Pancreas (tissue), 10 donors: ENCODE results near the gene BTLA. TPM values are rescaled to one million over a fixed set of nuclear protein-coding genes. Genes with fewer than 3 reads are reported as not detected.
A peak's percentile ranks its signal among the peaks of the same experiment; 100 is the strongest.

ENCODE experiments used
- ATAC-seq, 4 donors: fragments of 200-7000 bp; cut with Tn5 transposase; one replicate each; pipeline versions ENCODE4 v1.8.0 to v1.9.1; 2020; ENCODE audit warnings: mild to moderate bottlenecking in 4 of 4, moderate library complexity in 4 of 4
- DNase-seq, 6 donors: peaks; one replicate each; pipeline ENCODE4 v3.0.0-alpha.2; 2020
- FAIRE-seq: peaks from 2 replicates; lab custom pipeline; 2012; peaks lifted over from hg19 to GRCh38; lab: Jason Lieb, UNC
- H3K27ac ChIP-seq, 4 donors: fragments of 200-600 bp; sonication (generic); 1 replicate in 3 of 4; 2 replicates in 1 of 4; pipeline versions ENCODE4 v1.5.0 to v1.8.0; 2020
- H3K27me3 ChIP-seq, 4 donors: fragments of 200-600 bp; one replicate each; pipeline ENCODE4 v1.8.0; 2021
- H3K36me3 ChIP-seq, 3 donors: fragments of 200-600 bp; sonication (generic) in 1 of 3; one replicate each; pipeline versions ENCODE4 v1.5.0 to v1.8.0; 2020 to 2021
- H3K4me1 ChIP-seq, 3 donors: fragments of 200-600 bp; one replicate each; pipeline ENCODE4 v1.8.0; 2021
- H3K4me3 ChIP-seq, 4 donors: fragments of 200-600 bp; sonication (generic) in 2 of 4; one replicate each; pipeline versions ENCODE4 v1.5.0 to v1.8.0; 2020 to 2021
- H3K9me3 ChIP-seq, 4 donors: fragments of 200-600 bp; one replicate each; pipeline ENCODE4 v1.8.0; 2021
- WGBS, 2 donors: extraction: QIAGEN DNeasy Blood & Tissue Kit; methylation state at CpG; one replicate each; pipeline ENCODE4 v1.1.7; 2013; 5-methylcytosine and 5-hydroxymethylcytosine counted together
- intact Hi-C, 3 donors: fragments of 100-400 bp; cut with DNase I; formaldehyde crosslinking; loops; one replicate each; pipeline versions ENCODE4 v1.11.1 to v1.14.2; 2022
- polyA plus RNA-seq, 2 donors: library from polyadenylated mRNA; stranded (reverse); fragments of 200-250 nt; gene quantifications; one replicate each; pipeline ENCODE4 v1.2.3, GENCODE V29; 2013
- total RNA-seq, 6 donors: library from RNA; stranded (reverse); fragmentation: NEBNext Ultra II Directional in 4 of 6; extraction: Animal tissue kit (Norgen Biotek cat#: 25700) in 4 of 6; gene quantifications; one replicate each; pipeline versions ENCODE4 v1.2.1 to v1.2.4, GENCODE V29; 2021 to 2023
- TF ChIP-seq, protein P1 (sequence below), 4 donors: fragments of 200-600 bp; sonication (generic) in 3 of 4; IDR thresholded peaks; one replicate each; pipeline versions ENCODE4 v1.5.0 to v1.8.0; 2021; ENCODE audit warnings: antibody characterized with exemption in 4 of 4
- donor health status: healthy with polysubstance abuse.
- donor health status: DM: no; HTN: no; CAD: no; lungs with moderate emphysema.
- donor health status: DM: no; HTN: no; CAD: no.
- donor health status: control.
- donor health status: control.
- donor health status: Bipolar disorder and iron deficiency.
- donor health status: DM: yes; HTN: yes; CAD: no.
- donor health status: DM: no; HTN: no; CAD: no.
- donor health status: DM: no; HTN: no; CAD: no.
- donor health status: DM: yes; HTN: yes; CAD: no.

The BTLA gene
- total and polyA plus RNA-seq, 8 donors: 0.06 to 0.72 (median 0.20) TPM; not detected in 4

DNA sequence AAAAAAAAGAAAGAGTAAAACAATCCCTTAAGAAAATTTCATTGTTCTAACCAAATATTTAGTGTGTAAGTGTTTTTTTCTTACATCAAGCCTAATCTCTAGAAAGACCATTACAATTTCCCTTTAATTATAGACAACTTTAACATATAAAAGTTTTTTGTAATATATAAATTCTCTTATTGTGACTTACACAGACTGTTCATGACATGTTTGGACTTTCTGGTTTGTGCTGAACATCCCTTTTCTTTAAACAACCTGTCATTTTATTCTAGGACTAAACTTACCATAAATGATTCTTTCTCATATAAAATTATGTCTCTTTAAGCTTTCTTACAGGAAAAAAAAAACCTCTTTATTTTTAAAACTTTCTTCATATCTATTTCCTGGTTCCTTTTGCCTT is 13.0 kb upstream of the BTLA start:
- Histone ChIP-seq H3K4me1 (no peaks in the 10 kb centered on the region), H3K27me3 (no peaks in the 10 kb centered on the region), H3K4me3 (no peak overlapping the region), H3K27ac (no peak overlapping the region), H3K36me3 (no peaks in the 10 kb centered on the region), H3K9me3 (no peaks in the 10 kb centered on the region)
- TF ChIP-seq, protein P1, sequence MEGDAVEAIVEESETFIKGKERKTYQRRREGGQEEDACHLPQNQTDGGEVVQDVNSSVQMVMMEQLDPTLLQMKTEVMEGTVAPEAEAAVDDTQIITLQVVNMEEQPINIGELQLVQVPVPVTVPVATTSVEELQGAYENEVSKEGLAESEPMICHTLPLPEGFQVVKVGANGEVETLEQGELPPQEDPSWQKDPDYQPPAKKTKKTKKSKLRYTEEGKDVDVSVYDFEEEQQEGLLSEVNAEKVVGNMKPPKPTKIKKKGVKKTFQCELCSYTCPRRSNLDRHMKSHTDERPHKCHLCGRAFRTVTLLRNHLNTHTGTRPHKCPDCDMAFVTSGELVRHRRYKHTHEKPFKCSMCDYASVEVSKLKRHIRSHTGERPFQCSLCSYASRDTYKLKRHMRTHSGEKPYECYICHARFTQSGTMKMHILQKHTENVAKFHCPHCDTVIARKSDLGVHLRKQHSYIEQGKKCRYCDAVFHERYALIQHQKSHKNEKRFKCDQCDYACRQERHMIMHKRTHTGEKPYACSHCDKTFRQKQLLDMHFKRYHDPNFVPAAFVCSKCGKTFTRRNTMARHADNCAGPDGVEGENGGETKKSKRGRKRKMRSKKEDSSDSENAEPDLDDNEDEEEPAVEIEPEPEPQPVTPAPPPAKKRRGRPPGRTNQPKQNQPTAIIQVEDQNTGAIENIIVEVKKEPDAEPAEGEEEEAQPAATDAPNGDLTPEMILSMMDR (IDR thresholded peaks at IDR 0.05): no peak
- ATAC-seq: no peak
- peak; percentile 51 for FAIRE-seq
- intact Hi-C loops: no loop called here
- no peak for DNase-seq

DNA sequence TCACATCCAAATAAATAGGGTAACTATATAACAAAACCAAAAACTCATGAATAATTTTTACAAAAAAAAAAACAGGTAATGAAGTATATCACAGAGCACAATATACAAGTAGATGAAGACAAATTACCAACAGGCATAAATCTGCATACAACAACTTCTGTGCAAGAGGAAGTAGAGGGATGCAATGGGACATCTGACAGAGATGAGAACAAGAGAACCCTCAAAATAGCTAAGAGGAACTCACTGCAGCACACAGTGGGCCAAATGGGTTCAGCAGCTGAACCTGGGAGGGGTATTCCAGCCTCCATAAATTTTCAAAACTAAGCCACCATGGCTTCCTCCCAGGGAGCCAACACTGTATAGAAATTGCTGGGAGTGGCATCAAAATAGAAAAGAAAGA is 9.6 kb upstream of the BTLA start:
- Histone ChIP-seq H3K36me3 (no peaks in the 10 kb centered on the region), H3K4me1 (no peaks in the 10 kb centered on the region), H3K27me3 (no peaks in the 10 kb centered on the region), H3K9me3 (no peaks in the 10 kb centered on the region), H3K4me3 (no peak overlapping the region), H3K27ac (no peak overlapping the region)
- intact Hi-C loops: no loop called here
- no peak for ATAC-seq
- no peak for DNase-seq
- no peak for FAIRE-seq
- TF ChIP-seq, protein P1 (IDR thresholded peaks at IDR 0.05): no peak

DNA sequence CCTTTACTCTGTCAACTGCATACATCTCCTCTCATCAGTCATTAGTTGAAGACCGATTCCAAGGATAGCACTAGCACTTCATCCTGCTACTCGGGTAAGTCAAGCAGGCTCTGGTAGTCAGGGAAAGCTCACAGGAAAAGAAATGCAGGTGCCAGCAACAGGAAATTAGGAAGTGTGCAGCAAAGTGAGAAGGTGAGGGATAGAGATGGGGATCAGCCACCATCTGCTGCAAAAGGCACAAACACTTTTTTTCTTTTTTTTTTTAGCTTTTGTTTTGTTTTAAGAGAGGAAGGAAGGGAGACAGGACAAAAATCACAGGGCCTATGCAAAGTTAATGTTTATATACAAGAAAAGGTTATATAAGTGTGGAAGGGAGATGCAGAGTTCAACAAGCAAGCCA is 9.0 kb upstream of the BTLA start:
- 85 to 87% methylated on average over 2 of the region's 2 CpGs for WGBS, 2 donors
- intact Hi-C loops: no loop called here
- FAIRE-seq: no peak
- TF ChIP-seq, protein P1 (IDR thresholded peaks at IDR 0.05): no peak
- H3K4me1 ChIP-seq: no peaks in the 10 kb centered on the region
- DNase-seq: no peak
- H3K27ac ChIP-seq: no peak overlapping the region
- no peak for ATAC-seq
- H3K4me3 ChIP-seq: no peak overlapping the region
- no peaks in the 10 kb centered on the region for H3K27me3 ChIP-seq
- no peaks in the 10 kb centered on the region for H3K9me3 ChIP-seq
- no peaks in the 10 kb centered on the region for H3K36me3 ChIP-seq

DNA sequence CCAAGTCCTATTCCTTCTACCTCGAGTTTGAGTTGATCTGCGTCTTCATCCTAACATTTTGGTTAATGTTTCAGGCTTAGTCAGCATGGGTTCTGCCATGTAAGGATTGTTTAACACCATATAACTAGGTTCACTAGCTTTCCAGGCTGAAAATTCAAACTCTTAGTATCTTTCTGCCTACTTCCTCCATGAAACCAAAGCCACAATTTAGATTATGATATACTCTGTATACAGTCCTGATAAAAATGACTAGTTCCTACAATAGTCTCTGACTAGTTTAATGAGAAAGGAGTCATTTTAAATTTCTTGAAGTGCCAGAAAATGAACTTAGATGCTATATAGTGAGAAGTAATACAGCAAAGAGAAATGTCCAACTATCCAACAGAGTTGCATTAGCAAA is 6.6 kb upstream of the BTLA start:
- Histone ChIP-seq H3K27me3 (no peaks in the 10 kb centered on the region), H3K4me1 (no peaks in the 10 kb centered on the region), H3K4me3 (no peak overlapping the region), H3K27ac (no peak overlapping the region), H3K9me3 (no peaks in the 10 kb centered on the region), H3K36me3 (no peaks in the 10 kb centered on the region)
- FAIRE-seq (no peak), ATAC-seq (no peak), DNase-seq (no peak)
- TF ChIP-seq, protein P1 (IDR thresholded peaks at IDR 0.05): no peak
- intact Hi-C loops: no loop called here
- WGBS, 2 donors: 12 to 15% methylated on average over 2 of the region's 2 CpGs

DNA sequence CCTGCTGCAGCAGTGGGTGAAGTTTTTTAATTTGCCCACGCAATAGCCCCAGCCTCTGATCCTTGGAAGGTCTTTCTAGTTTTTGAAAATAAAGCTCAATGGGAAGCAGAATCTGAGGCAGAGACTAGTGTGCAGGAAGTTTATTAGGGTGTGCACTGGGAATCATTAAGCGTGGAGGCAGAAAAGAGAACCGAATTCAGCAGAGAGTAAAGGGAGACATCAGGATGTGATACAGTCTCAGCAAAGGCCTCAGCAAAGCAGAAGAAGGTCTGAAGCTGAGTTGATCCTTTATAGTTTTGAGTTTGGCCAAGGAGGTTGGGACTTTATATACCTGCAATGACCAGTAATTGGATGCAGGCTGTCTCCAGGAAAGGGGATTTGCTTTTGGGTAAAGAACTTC is 4.9 kb upstream of the BTLA start:
- no peaks in the 10 kb centered on the region for H3K9me3 ChIP-seq
- 80 to 81% methylated on average over 3 of the region's 3 CpGs for WGBS, 2 donors
- DNase-seq: no peak
- intact Hi-C loops: no loop called here
- H3K27ac ChIP-seq: no peak overlapping the region
- no peaks in the 10 kb centered on the region for H3K27me3 ChIP-seq
- H3K36me3 ChIP-seq: no peaks in the 10 kb centered on the region
- TF ChIP-seq, protein P1 (IDR thresholded peaks at IDR 0.05): no peak
- no peak overlapping the region for H3K4me3 ChIP-seq
- no peaks in the 10 kb centered on the region for H3K4me1 ChIP-seq
- no peak for ATAC-seq
- no peak for FAIRE-seq
